WTC11 (cell line): ENCODE measurements around the gene C17orf58. TPM values are rescaled to one million over a fixed set of nuclear protein-coding genes. Genes with fewer than 3 reads are reported as not detected.
"Not testable (repeated sequence)": the region's sequence is repeated elsewhere in the genome, so short reads cannot be mapped to it uniquely, and the experiment has no call there.

Experiments used
- ATAC-seq: fragments of 200-7000 bp; cut with Tn5 transposase; 2 replicates; pipeline ENCODE4 v1.10.0; 2021; ENCODE audit warnings: mild to moderate bottlenecking, moderate library complexity
- CTCF ChIA-PET: fragments of 300-600 bp; sonication (Branson Sonifier 250); formaldehyde crosslinking; loops from one replicate; lab custom pipeline; 2021; ENCODE audit warnings: antibody characterized with exemption; lab: Charles Lee
- POLR2A ChIA-PET: fragments of 350-600 bp; sonication (Branson Sonifier 250); formaldehyde crosslinking; loops from one replicate; lab custom pipeline; 2021; ENCODE audit warnings: antibody characterized with exemption; lab: Charles Lee
- DNase-seq: peaks from one replicate; pipeline ENCODE4 v3.0.0; 2021; ENCODE audit warnings: low spot score
- H3K27ac Mint-ChIP-seq: 2 replicates; pipeline ENCODE4 v1.8.0; 2021; ENCODE audit warnings: mixed read lengths
- H3K27me3 Mint-ChIP-seq: 2 replicates; pipeline ENCODE4 v1.8.0; 2021; ENCODE audit warnings: low read depth, mild to moderate bottlenecking, moderate library complexity, mixed read lengths
- H3K36me3 Mint-ChIP-seq: 2 replicates; pipeline ENCODE4 v1.8.0; 2021; ENCODE audit warnings: mixed read lengths
- H3K4me1 Mint-ChIP-seq: 2 replicates; pipeline ENCODE4 v1.8.0; 2022; ENCODE audit warnings: mixed read lengths
- H3K4me3 Mint-ChIP-seq: 2 replicates; pipeline ENCODE4 v1.8.0; 2021; ENCODE audit warnings: mild to moderate bottlenecking, moderate library complexity, mixed read lengths
- H3K9me3 Mint-ChIP-seq: 2 replicates; pipeline ENCODE4 v1.8.0; 2021; ENCODE audit warnings: mixed read lengths
- CDX4 ChIP-seq: fragments of 250-450 bp; sonication (Bioruptor Pico); IDR thresholded peaks from 2 replicates; pipeline ENCODE4 v1.9.0; 2021; ENCODE audit warnings: moderate library complexity, mild to moderate bottlenecking, inconsistent platforms, borderline replicate concordance
- ELF4 ChIP-seq: sonication (generic); formaldehyde crosslinking; IDR thresholded peaks from 2 replicates; pipeline ENCODE4 v1.8.1; 2022; ENCODE audit warnings: low read depth, mild to moderate bottlenecking, moderate library complexity, missing genetic modification reagents
- HMGA2 ChIP-seq: fragments of 250-450 bp; sonication (Bioruptor Pico); IDR thresholded peaks from 2 replicates; pipeline ENCODE4 v1.4.0; 2021; ENCODE audit warnings: mild to moderate bottlenecking, moderate library complexity
- IRF2 ChIP-seq: sonication (generic); formaldehyde crosslinking; IDR thresholded peaks from 2 replicates; pipeline ENCODE4 v1.8.0; 2022; ENCODE audit warnings: low read depth, missing genetic modification reagents, borderline replicate concordance
- NFATC4 ChIP-seq: fragments of 250-450 bp; sonication (Bioruptor Pico); IDR thresholded peaks from 2 replicates; pipeline ENCODE4 v1.9.0; 2021; ENCODE audit warnings: mild to moderate bottlenecking
- OVOL2 ChIP-seq: fragments of 250-450 bp; sonication (Bioruptor Pico); IDR thresholded peaks from 2 replicates; pipeline ENCODE4 v1.9.0; 2021; ENCODE audit warnings: mild to moderate bottlenecking, borderline replicate concordance
- RELA ChIP-seq: sonication (generic); formaldehyde crosslinking; IDR thresholded peaks from 2 replicates; pipeline ENCODE4 v1.8.1; 2022; ENCODE audit warnings: missing genetic modification reagents, mild to moderate bottlenecking, borderline replicate concordance
- SOX15 ChIP-seq: fragments of 250-450 bp; sonication (Bioruptor Pico); IDR thresholded peaks from 2 replicates; pipeline ENCODE4 v1.9.0; 2021; ENCODE audit warnings: mild to moderate bottlenecking
- ZNF232 ChIP-seq: sonication (generic); formaldehyde crosslinking; IDR thresholded peaks from 2 replicates; pipeline ENCODE4 v1.8.0; 2022; ENCODE audit warnings: mild to moderate bottlenecking, missing genetic modification reagents
- ZNF396 ChIP-seq: fragments of 250-450 bp; sonication (Bioruptor Pico); IDR thresholded peaks from 2 replicates; pipeline ENCODE4 v1.8.0; 2021; ENCODE audit warnings: mild to moderate bottlenecking, moderate library complexity, borderline replicate concordance
- total RNA-seq: library from RNA; stranded (reverse); gene quantifications from 3 replicates; pipeline ENCODE4 v1.2.3, GENCODE V29; 2021
- TF ChIP-seq, protein P1 (sequence below): fragments of 200-600 bp; IDR thresholded peaks from 2 replicates; pipeline ENCODE4 v1.8.0; 2022; ENCODE audit warnings: antibody characterized with exemption
- TF ChIP-seq, protein P2 (sequence below): sonication (generic); formaldehyde crosslinking; IDR thresholded peaks from 2 replicates; pipeline ENCODE4 v1.8.0; 2022; ENCODE audit warnings: mild to moderate bottlenecking, missing genetic modification reagents
- TF ChIP-seq, protein P3 (sequence below): sonication (generic); formaldehyde crosslinking; IDR thresholded peaks from 2 replicates; pipeline ENCODE4 v1.8.1; 2023; ENCODE audit warnings: mild to moderate bottlenecking, missing genetic modification reagents

The C17orf58 gene
- total RNA-seq, 1 experiment from 2014 or later, result 28.2 TPM

DNA sequence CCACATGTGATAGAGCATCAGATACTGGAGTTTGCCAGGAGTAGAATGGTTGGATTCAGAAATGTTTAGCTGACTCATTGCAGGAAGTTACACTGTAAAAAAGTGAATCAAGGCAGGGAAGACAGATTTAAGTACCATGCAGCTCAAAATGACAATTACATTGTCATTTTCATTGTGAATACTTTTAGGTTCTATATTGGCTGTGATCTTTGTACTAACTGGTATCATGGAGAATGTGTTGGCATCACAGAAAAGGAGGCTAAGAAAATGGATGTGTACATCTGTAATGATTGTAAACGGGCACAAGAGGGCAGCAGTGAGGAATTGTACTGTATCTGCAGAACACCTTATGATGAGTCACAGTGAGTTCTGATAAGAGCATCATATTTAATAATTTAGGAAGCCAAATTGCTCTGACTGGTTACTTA lies 33.1 kb downstream of the C17orf58 start:
- Mint-ChIP-seq H3K36me3 (peaks cover 61% of the 10 kb centered on the region), H3K27ac (peak overlapping the region; percentile 9; the same call in 1 of the 2 replicates)
- DNase-seq, result peak; percentile 47
- CTCF ChIA-PET, result interaction anchor here (0.7 kb wide), 1 partner anchor 12 kb away, joined by 5 read pairs; no protein-coding TSS in a partner anchor
- ATAC-seq, result peak; percentile 70
- H3K4me1 Mint-ChIP-seq, H3K9me3 Mint-ChIP-seq, POLR2A ChIA-PET, H3K4me3 Mint-ChIP-seq, H3K27me3 Mint-ChIP-seq: not testable (repeated sequence)
- TF ChIP-seq, protein P1, sequence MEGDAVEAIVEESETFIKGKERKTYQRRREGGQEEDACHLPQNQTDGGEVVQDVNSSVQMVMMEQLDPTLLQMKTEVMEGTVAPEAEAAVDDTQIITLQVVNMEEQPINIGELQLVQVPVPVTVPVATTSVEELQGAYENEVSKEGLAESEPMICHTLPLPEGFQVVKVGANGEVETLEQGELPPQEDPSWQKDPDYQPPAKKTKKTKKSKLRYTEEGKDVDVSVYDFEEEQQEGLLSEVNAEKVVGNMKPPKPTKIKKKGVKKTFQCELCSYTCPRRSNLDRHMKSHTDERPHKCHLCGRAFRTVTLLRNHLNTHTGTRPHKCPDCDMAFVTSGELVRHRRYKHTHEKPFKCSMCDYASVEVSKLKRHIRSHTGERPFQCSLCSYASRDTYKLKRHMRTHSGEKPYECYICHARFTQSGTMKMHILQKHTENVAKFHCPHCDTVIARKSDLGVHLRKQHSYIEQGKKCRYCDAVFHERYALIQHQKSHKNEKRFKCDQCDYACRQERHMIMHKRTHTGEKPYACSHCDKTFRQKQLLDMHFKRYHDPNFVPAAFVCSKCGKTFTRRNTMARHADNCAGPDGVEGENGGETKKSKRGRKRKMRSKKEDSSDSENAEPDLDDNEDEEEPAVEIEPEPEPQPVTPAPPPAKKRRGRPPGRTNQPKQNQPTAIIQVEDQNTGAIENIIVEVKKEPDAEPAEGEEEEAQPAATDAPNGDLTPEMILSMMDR, result peak; percentile 40

- H3K27ac Mint-ChIP-seq, result peak overlapping the region; percentile 76
- DNase-seq, H3K9me3 Mint-ChIP-seq, H3K4me3 Mint-ChIP-seq, ATAC-seq, H3K27me3 Mint-ChIP-seq, POLR2A ChIA-PET, CTCF ChIA-PET: not testable (repeated sequence)
- H3K36me3 Mint-ChIP-seq, result peaks cover 56% of the 10 kb centered on the region
- peaks cover 11% of the 10 kb centered on the region for H3K4me1 Mint-ChIP-seq
Observed at GRCh38 chr17:67962156-67962555, 34.1 kb downstream of the C17orf58 start.

- H3K27ac Mint-ChIP-seq, DNase-seq, H3K27me3 Mint-ChIP-seq, ATAC-seq, H3K4me3 Mint-ChIP-seq, H3K9me3 Mint-ChIP-seq: not testable (repeated sequence)
- CTCF ChIA-PET, result interaction anchor here (0.5 to 1.5 kb wide), 3 partner anchors 9 to 68 kb away, joined by 3 to 4 read pairs (median 4); no protein-coding TSS in a partner anchor
- peaks cover 11% of the 10 kb centered on the region for H3K4me1 Mint-ChIP-seq
- POLR2A ChIA-PET, result interaction anchor here (1.3 kb wide), 1 partner anchor 14 kb away, joined by 5 read pairs; no protein-coding TSS in a partner anchor
- H3K36me3 Mint-ChIP-seq, result peaks cover 45% of the 10 kb centered on the region
Observed at GRCh38 chr17:67960276-67960675, 36.0 kb downstream of the C17orf58 start.

- no peaks in the 10 kb centered on the region for H3K27me3 Mint-ChIP-seq
- POLR2A ChIA-PET, result interaction anchor here (0.6 to 1.3 kb wide), 4 partner anchors 15 to 128 kb away, joined by 3 to 5 read pairs (median 3); partner anchors contain the start of gene KPNA2
- H3K36me3 Mint-ChIP-seq, result peaks cover 47% of the 10 kb centered on the region
Observed at GRCh38 chr17:67959510-67959909, 36.8 kb downstream of the C17orf58 start.

DNA sequence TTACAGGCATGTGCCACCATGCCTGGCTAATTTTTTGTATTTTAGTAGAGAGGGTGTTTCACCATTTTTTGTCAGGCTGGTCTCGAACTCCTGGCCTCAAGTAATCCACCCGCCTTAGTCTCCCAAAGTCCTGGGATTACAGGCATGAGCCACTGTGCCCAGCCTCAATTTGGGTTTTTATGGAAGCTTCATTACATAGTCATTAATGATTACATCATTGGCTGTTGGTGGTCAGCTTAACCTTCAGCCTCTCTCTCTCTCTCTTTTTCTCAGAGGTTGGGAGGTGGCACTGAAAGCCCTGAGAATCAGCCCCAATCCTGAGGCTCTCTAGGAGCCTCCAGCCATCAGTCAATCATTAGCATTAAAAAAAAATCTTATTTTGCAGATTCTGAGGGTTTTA lies 45.3 kb downstream of the C17orf58 start:
- Mint-ChIP-seq H3K4me3 (no peak overlapping the region), H3K4me1 (no peaks in the 10 kb centered on the region), H3K27me3 (no peaks in the 10 kb centered on the region), H3K36me3 (peaks cover 77% of the 10 kb centered on the region), H3K27ac (no peak overlapping the region), H3K9me3 (no peaks in the 10 kb centered on the region)
- TF ChIP-seq, protein P2, sequence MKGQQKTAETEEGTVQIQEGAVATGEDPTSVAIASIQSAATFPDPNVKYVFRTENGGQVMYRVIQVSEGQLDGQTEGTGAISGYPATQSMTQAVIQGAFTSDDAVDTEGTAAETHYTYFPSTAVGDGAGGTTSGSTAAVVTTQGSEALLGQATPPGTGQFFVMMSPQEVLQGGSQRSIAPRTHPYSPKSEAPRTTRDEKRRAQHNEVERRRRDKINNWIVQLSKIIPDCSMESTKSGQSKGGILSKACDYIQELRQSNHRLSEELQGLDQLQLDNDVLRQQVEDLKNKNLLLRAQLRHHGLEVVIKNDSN, result no peak
- TF ChIP-seq, protein P3, sequence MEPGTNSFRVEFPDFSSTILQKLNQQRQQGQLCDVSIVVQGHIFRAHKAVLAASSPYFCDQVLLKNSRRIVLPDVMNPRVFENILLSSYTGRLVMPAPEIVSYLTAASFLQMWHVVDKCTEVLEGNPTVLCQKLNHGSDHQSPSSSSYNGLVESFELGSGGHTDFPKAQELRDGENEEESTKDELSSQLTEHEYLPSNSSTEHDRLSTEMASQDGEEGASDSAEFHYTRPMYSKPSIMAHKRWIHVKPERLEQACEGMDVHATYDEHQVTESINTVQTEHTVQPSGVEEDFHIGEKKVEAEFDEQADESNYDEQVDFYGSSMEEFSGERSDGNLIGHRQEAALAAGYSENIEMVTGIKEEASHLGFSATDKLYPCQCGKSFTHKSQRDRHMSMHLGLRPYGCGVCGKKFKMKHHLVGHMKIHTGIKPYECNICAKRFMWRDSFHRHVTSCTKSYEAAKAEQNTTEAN (CRISPR knock-in tag), result no peak
- no peak for TF ChIP-seq ZNF396 (CRISPR knock-in tag)
- TF ChIP-seq NFATC4 (CRISPR knock-in tag), result no peak
- TF ChIP-seq RELA, result no peak
- no peak for TF ChIP-seq ELF4
- TF ChIP-seq OVOL2 (CRISPR knock-in tag), result no peak
- TF ChIP-seq IRF2, result no peak
- no peak for DNase-seq
- ChIA-PET POLR2A (no interaction called here), CTCF (interaction anchor here (0.6 kb wide), 1 partner anchor 799 kb away, joined by 4 read pairs; no protein-coding TSS in a partner anchor)
- ATAC-seq, result no peak

More at GRCh38 chr17:67959510-67959909, 36.8 kb downstream of the C17orf58 start:
- no peak overlapping the region for H3K4me3 Mint-ChIP-seq
- CTCF ChIA-PET, result interaction anchor here (0.6 to 1.7 kb wide), 9 partner anchors 15 to 584 kb away, joined by 3 to 11 read pairs (median 4); no protein-coding TSS in a partner anchor
- no peaks in the 10 kb centered on the region for H3K9me3 Mint-ChIP-seq
- H3K27ac Mint-ChIP-seq, result peak overlapping the region; percentile 86
- ATAC-seq (peak; percentile 70), DNase-seq (peak; percentile 25)
- peaks cover 11% of the 10 kb centered on the region for H3K4me1 Mint-ChIP-seq
- TF ChIP-seq ZNF232 (no peak), SOX15 (CRISPR knock-in tag) (no peak), NFATC4 (CRISPR knock-in tag) (no peak), CDX4 (CRISPR knock-in tag) (no peak), HMGA2 (CRISPR knock-in tag) (no peak)
